AG09309 (cell line): ENCODE results near the gene PCDH17.

Source experiments
- DNase-seq: peaks from one replicate; pipeline ENCODE4 v3.0.0-alpha.2; 2010; ENCODE audit warnings: low read depth
- H3K4me3 ChIP-seq: 2 replicates; pipeline ENCODE4 v1.5.1; 2011; ENCODE audit warnings: mild to moderate bottlenecking, low read depth, low read length, moderate library complexity; ENCODE audit not compliant: control insufficient read depth
- CTCF ChIP-seq: IDR thresholded peaks from 2 replicates; pipeline ENCODE4 v1.5.1; 2011; ENCODE audit warnings: mild to moderate bottlenecking, low read depth, low read length, inconsistent platforms; ENCODE audit not compliant: insufficient read depth, control insufficient read depth; ENCODE audit errors: missing control alignments

PCDH17 gene

GRCh38 chr13:57631596-57632275, at the start of gene PCDH17:
Gene PCDH17 (plus strand): TSS chr13:57631744. CDS start chr13:57632547, 803 bp downstream.
- peak within 1 kb of the TSS; percentile 41 for H3K4me3 ChIP-seq
- TF ChIP-seq CTCF: no peak
- DNase-seq: no peak

GRCh38 chr13:57582032-57582431, 49.5 kb upstream of the PCDH17 start:
- TF ChIP-seq CTCF: no peak
- no peak for DNase-seq
- H3K4me3 ChIP-seq: no peak overlapping the region

GRCh38 chr13:57583529-57583928, 48.0 kb upstream of the PCDH17 start:
- no peak overlapping the region for H3K4me3 ChIP-seq
- DNase-seq: no peak
- no peak for TF ChIP-seq CTCF

- no peak overlapping the region for H3K4me3 ChIP-seq
- no peak for TF ChIP-seq CTCF
- no peak for DNase-seq
Observed at GRCh38 chr13:57588639-57589038, 42.9 kb upstream of the PCDH17 start.

- no peak for TF ChIP-seq CTCF
- no peak for DNase-seq
- H3K4me3 ChIP-seq: no peak overlapping the region
Observed at GRCh38 chr13:57595775-57596174, 35.8 kb upstream of the PCDH17 start.

- no peak for TF ChIP-seq CTCF
- no peak for DNase-seq
- H3K4me3 ChIP-seq: no peak overlapping the region
Observed at GRCh38 chr13:57601536-57601935, 30.0 kb upstream of the PCDH17 start.

- no peak for TF ChIP-seq CTCF
- no peak overlapping the region for H3K4me3 ChIP-seq
- DNase-seq: no peak
Observed at GRCh38 chr13:57604442-57604841, 27.1 kb upstream of the PCDH17 start.
